Mucosa of descending colon (tissue), 3 donors: ENCODE data around the gene FNDC3A. TPM values are rescaled to one million over a fixed set of nuclear protein-coding genes. Genes with fewer than 3 reads are reported as not detected.

Source experiments
- ATAC-seq: fragments of 200-7000 bp; cut with Tn5 transposase; one replicate; pipeline ENCODE4 v1.9.1; 2020; ENCODE audit warnings: mild to moderate bottlenecking, moderate library complexity
- DNase-seq, 3 donors: peaks; one replicate each; pipeline ENCODE4 v3.0.0-alpha.2; 2020
- H3K36me3 ChIP-seq: fragments of 200-600 bp; one replicate; pipeline ENCODE4 v1.8.0; 2021; ENCODE audit warnings: low read depth, mild to moderate bottlenecking
- H3K4me1 ChIP-seq: fragments of 200-600 bp; one replicate; pipeline ENCODE4 v1.8.0; 2021; ENCODE audit warnings: low read depth, mild to moderate bottlenecking
- H3K4me3 ChIP-seq: fragments of 200-600 bp; one replicate; pipeline ENCODE4 v1.8.0; 2021; ENCODE audit warnings: mild to moderate bottlenecking
- H3K9me3 ChIP-seq: fragments of 200-600 bp; one replicate; pipeline ENCODE4 v1.8.0; 2021; ENCODE audit warnings: mild to moderate bottlenecking
- CTCF ChIP-seq: fragments of 200-600 bp; IDR thresholded peaks from one replicate; pipeline ENCODE4 v1.8.0; 2022; ENCODE audit warnings: antibody characterized with exemption, mild to moderate bottlenecking
- intact Hi-C, 2 donors: fragments of 100-400 bp; cut with DNase I in 1 of 2; cut with micrococcal nuclease in 1 of 2; formaldehyde crosslinking; loops; one replicate each; pipeline versions ENCODE4 v1.11.0 to v1.11.1; 2022; cut with DNase I, micrococcal nuclease
- total RNA-seq, 3 donors: library from RNA; stranded (reverse); fragmentation: NEBNext Ultra II Directional in 2 of 3; extraction: Animal tissue kit (Norgen Biotek cat#: 25700) in 2 of 3; gene quantifications; one replicate each; pipeline versions ENCODE4 v1.2.1 to v1.2.4, GENCODE V29; 2021 to 2023
- donor health status: DM: no; HTN: no; CAD: no; lungs with moderate emphysema.
- donor health status: DM: no; HTN: no; CAD: no.
- donor health status: DM: no; HTN: yes; CAD: no.

Gene FNDC3A
- total RNA-seq, 3 donors from 2014 or later: 46.6 to 63.6 (median 47.3) TPM

- TF ChIP-seq CTCF: no peak
- no peak for ATAC-seq
- Histone ChIP-seq H3K36me3 (no peaks in the 10 kb centered on the region), H3K4me1 (no peaks in the 10 kb centered on the region), H3K9me3 (no peaks in the 10 kb centered on the region), H3K4me3 (no peak overlapping the region)
- intact Hi-C loops: no loop called here
- no peak for DNase-seq
These were observed 121.7 kb downstream of the FNDC3A start for GRCh38 chr13:49097374-49097773.

- TF ChIP-seq CTCF: no peak
- Histone ChIP-seq H3K9me3 (no peaks in the 10 kb centered on the region), H3K4me1 (no peaks in the 10 kb centered on the region), H3K4me3 (no peak overlapping the region), H3K36me3 (no peaks in the 10 kb centered on the region)
- intact Hi-C loops: no loop called here
- peak; percentile 37 for ATAC-seq
- no peak for DNase-seq
These were observed 122.5 kb downstream of the FNDC3A start for GRCh38 chr13:49098198-49098597.

- Histone ChIP-seq H3K4me3 (no peak overlapping the region), H3K36me3 (no peaks in the 10 kb centered on the region), H3K4me1 (no peaks in the 10 kb centered on the region), H3K9me3 (no peaks in the 10 kb centered on the region)
- intact Hi-C loops: no loop called here
- ATAC-seq (peak; percentile 74), DNase-seq (no peak)
- TF ChIP-seq CTCF: no peak
These were observed 123.2 kb downstream of the FNDC3A start for GRCh38 chr13:49098771-49099512.

- Histone ChIP-seq H3K4me1 (no peaks in the 10 kb centered on the region), H3K36me3 (no peaks in the 10 kb centered on the region), H3K4me3 (no peak overlapping the region), H3K9me3 (no peaks in the 10 kb centered on the region)
- no peak for DNase-seq
- intact Hi-C loops: no loop called here
- TF ChIP-seq CTCF: no peak
- no peak for ATAC-seq
These were observed 123.8 kb downstream of the FNDC3A start for GRCh38 chr13:49099513-49099877.

GRCh38 chr13:49100637-49101570 lies 125.2 kb downstream of the FNDC3A start:
- TF ChIP-seq CTCF: no peak
- no peaks in the 10 kb centered on the region for H3K36me3 ChIP-seq
- no peak for ATAC-seq
- intact Hi-C loops: no loop called here
- no peaks in the 10 kb centered on the region for H3K9me3 ChIP-seq
- no peak for DNase-seq
- no peak overlapping the region for H3K4me3 ChIP-seq
- no peaks in the 10 kb centered on the region for H3K4me1 ChIP-seq
